Measurements from ENCODE around the gene SLX4.

Gene SLX4

GRCh38 chr16:3578610-3579551, 32.5 kb downstream of the SLX4 start:
- DNase-seq, result no peak

GRCh38 chr16:3578121-3578520, 33.3 kb downstream of the SLX4 start:
- no peak for DNase-seq

DNA sequence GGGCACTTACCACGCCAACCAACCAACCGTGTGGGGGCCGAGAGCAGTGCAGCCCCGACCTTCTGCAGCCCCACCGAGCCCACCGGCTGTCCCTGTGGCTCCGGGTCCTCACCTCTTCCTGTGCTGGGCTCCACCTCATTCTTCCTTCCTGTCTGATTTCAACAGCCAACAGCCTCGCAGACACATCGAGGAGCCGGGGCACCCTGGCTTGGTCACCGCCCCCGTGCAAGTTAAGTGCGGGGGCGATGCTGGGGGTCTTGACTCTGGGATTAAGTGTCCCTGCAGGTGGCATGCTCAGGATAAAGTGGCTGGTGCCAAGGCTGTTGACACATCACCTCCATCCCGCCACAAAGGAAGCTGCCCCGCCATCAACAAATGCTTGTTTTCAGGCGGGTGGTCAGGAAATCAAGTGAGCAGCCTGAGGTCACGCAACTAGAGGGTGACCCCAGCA, 34.1 kb downstream of the SLX4 start, which contains the start of gene NLRC3:
Gene NLRC3 (minus strand): TSS at position 102 of the 451 bp plus-strand sequence. CDS start 12,367 bp downstream, outside the sequence.
- DNase-seq, result no peak

- no peak for DNase-seq
Measured at GRCh38 chr16:3576211-3576610, 35.2 kb downstream of the SLX4 start.

- DNase-seq, result no peak
Measured at GRCh38 chr16:3575491-3575890, 35.9 kb downstream of the SLX4 start.

GRCh38 chr16:3574195-3574594, 37.2 kb downstream of the SLX4 start:
- no peak for DNase-seq

GRCh38 chr16:3573146-3573815, 38.1 kb downstream of the SLX4 start:
- no peak for DNase-seq

DNA sequence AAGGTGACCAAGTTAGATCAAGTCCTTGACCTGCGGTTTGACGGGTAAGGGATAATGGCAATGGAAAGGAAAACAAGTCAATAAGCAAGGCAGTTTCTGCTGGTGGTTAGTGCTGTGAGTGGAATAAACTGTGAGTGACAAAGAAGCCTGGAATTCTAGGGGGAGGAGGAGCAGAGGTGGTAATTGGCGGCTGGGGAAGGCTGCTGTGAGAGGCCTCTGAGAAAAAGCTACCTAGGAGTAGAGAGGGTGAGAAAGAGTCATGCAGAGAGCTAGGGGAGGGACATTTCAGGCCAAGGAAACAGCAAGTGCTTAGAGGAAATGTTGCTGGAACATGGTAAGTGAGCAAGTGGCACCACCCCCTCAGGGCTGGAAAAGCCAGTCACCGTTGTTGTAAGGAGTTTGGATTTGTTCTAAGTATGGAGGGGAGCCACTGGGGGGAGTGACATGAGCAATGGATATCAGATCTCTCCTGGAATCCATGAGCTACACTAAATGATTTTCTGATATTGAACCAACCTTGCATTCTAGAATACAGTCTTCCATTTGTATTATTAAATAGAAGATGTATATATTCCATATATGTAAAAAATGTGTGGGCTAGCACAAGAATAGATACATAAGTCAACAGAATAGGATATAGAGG, 40.9 kb downstream of the SLX4 start:
- no peak for DNase-seq

DNA sequence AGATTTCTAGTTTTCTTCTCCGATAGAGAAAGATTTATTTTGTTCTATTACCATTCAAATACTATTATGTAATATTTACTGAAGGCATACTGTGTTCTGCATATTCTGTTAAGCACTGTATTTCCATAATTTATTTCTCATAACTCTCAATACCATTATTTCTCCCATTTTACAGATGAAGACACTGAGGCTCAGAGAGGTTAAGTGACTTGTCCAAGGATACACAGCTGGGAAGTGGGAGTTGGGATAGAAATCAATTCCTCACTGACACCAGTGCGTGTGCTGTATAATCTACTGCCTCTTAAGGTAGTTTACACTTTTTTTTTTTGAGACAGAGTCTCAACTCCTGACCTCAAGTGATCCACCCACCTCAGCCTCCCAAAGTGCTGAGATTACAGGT, 41.6 kb downstream of the SLX4 start:
- no peak for DNase-seq

GRCh38 chr16:3566990-3567389, 44.4 kb downstream of the SLX4 start:
- no peak for DNase-seq

DNA sequence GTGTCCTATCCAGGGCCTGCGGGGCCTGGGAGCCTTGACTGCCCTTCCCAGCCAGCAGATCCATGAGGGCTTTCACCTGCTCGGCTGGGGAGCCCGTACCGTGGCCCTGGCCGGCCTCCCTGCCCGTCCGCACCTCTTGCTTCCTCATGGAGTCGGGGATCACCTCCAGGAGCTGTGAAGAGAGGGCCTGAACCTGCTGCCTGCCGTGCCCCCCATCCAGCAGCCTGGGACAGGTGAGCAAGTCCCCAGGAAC, 46.6 kb downstream of the SLX4 start:
- DNase-seq, result no peak

GRCh38 chr16:3564130-3564888, 47.1 kb downstream of the SLX4 start:
- DNase-seq, result no peak

- DNase-seq, result no peak
Measured at GRCh38 chr16:3562914-3563480, 48.4 kb downstream of the SLX4 start.

DNA sequence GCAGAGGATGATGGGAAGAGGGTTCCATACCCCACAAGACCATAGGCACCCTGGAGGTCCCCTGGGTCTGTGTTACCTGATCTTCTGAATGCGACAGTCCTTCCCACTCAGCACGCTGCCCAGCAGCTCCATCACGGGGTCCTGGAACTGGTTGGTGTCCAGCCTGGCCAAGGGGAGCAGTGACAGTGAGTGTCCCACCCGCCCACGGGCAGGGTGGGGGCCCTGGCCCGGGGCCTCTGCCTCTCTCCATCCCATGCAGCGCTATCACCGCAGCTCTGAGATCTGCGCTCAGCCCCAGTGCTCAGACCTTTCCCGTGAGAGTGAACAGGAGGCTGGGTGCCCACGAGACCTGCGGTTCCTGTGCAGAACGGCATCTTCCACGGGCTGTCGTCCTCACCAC, 49.8 kb downstream of the SLX4 start:
- no peak for DNase-seq

- DNase-seq, result no peak
Measured at GRCh38 chr16:3554351-3554928, 57.0 kb downstream of the SLX4 start.

DNA sequence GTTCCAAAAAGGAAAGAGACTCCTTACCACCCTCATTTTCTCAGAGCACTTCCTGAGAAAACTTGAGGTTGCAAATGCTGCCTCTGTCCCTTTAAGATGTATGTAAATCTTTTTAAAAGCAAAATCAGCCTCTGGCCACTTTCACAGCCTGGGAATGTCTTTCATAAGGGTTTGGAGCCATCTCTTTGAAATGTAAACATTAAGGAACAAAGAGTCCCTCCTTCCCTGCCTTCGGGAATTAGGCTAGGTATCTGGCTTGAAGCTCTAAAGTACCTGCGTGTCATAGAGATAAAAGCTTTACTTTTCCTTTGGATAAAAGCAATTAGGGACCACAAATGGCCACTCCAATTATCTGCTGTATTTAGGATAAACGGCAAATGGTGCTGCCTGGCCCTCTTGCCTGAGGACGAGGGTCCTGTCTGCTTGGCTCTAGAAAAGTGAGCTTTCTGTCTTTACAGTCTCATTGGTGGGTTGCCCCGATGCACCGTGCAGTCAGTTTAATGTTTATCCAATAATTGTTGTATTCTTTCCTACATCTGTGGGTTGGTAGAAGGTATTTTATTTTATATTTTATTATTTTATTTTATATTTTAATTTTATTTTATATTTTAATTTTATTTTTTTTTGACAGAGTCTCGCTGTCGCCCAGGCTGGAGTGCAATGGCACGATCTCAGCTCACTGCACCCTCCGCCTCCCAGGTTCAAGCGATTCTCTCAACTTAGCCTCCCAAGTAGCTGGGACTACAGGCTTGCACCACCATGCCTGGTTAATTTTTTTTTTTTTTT, 58.1 kb downstream of the SLX4 start:
- DNase-seq, result no peak

- no peak for DNase-seq
Measured at GRCh38 chr16:3550851-3551847, 60.3 kb downstream of the SLX4 start.

- no peak for DNase-seq
Measured at GRCh38 chr16:3549906-3550305, 61.5 kb downstream of the SLX4 start.

DNA sequence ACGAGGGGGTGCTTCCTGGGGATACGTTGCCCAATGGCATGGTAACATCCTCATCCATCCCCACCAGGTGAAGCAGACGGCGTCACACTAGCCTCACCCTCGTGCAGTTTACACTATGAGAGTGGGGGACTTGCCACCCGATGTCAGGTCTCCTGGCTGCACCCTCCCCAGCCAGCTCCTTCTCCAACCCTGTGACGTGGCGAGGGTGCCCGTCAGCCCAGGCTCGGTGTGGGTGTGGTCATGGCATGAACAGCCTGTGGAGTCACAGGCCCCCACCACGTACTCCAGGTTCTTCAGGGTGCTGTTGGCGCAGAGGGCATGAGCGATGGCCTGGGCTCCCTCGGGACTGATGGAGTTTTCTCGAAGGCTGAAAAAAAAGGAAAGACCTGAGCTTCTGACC, 62.5 kb downstream of the SLX4 start:
- DNase-seq, result no peak

DNA sequence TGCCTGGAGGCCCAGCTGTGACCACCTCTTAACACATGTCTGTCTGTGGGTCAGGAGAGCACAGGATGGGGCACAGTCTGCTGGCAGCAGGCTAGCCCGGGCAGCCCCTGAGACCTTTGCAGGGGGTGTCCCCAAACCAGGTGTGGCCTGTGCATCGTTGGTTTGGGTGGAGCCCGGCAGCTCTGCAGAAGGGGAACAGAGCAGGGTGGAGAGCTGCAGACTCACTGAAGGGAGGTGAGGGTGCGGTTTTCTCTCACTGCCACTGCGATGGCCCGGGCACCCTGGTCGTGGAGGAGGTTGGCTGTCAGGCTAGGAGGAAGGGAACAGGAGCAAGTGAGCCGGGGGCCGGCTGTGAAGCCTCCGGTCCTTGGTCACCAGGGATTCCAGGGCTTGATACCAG, 63.0 kb downstream of the SLX4 start:
- no peak for DNase-seq

Data from NCI-H1694 treated with DMSO at 0.1 percent for 48 hours (cell line).